Measurements from ENCODE around the gene CR1L.
"Not testable (repeated sequence)": the region's sequence is repeated elsewhere in the genome, so short reads cannot be mapped to it uniquely, and the experiment has no call there.

Gene CR1L

DNA sequence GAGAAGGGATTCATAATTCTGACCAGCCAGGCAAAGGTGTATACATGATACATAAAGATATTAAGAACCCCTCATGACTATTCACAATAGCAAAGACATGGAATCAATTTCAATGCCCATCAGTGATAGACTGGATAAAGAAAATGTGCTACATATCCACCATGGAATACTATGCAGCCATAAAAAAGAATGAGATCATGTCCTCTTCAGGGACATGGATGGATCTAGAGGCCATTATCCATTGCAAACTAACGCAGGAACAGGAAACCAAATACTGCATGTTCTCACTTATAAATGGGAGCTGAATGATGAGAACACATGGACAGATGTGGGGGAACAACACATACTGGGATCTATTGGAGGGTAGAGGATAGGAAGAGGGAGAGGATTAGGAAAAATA, 21.4 kb downstream of the CR1L start:
- TF ChIP-seq ZFX (IDR thresholded peaks at IDR 0.05; ENCODE audit: borderline replicate concordance): no peak
- TF ChIP-seq, protein P1, sequence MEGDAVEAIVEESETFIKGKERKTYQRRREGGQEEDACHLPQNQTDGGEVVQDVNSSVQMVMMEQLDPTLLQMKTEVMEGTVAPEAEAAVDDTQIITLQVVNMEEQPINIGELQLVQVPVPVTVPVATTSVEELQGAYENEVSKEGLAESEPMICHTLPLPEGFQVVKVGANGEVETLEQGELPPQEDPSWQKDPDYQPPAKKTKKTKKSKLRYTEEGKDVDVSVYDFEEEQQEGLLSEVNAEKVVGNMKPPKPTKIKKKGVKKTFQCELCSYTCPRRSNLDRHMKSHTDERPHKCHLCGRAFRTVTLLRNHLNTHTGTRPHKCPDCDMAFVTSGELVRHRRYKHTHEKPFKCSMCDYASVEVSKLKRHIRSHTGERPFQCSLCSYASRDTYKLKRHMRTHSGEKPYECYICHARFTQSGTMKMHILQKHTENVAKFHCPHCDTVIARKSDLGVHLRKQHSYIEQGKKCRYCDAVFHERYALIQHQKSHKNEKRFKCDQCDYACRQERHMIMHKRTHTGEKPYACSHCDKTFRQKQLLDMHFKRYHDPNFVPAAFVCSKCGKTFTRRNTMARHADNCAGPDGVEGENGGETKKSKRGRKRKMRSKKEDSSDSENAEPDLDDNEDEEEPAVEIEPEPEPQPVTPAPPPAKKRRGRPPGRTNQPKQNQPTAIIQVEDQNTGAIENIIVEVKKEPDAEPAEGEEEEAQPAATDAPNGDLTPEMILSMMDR (IDR thresholded peaks at IDR 0.05): no peak
- H3K27ac ChIP-seq: no peak overlapping the region

DNA sequence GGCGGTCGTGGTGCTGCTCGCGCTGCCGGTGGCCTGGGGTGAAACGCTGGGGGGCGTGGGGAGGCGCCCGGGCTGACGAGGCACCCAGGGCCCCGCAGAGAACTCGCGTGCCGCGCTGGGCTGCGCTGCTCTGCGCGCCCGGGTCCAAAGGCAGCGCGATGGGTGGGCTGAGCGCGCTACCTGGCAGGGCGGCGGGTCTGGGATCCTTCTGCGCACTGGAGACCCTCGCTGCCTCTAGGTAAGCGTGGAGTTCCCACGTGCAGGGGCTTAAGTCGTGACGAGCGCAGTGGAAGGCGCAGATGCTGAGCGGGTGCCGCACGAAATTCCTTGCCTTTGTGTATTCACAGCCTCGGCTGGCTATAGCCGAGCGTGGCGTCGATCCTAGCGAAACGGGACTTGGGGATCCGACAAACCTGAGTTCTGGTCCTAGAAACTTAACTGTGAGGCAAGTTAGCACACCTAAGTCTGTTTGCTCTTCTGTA, 24.6 kb downstream of the CR1L start:
- TF ChIP-seq ZFX (IDR thresholded peaks at IDR 0.05; ENCODE audit: borderline replicate concordance): no peak
- TF ChIP-seq, protein P1 (IDR thresholded peaks at IDR 0.05): no peak

DNA sequence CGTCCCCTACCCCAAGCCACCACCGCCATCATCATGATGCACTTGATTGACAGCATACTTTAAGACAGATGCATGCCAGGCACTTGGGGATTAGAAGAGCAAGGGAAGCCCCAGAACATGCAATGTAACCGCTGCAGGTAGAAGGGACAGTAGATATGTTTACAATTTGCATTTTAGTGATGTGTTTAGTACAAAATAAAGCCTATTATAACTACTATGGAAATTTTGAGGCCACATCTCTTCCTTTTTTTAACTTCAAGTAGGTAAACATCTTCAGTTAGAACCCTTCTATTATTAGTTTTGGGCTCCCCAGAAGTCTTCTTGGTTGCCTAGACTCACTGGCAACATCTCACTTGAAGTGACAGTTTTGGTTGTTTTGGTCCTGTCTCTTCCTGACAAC, 25.3 kb downstream of the CR1L start:
- H3K27ac ChIP-seq: no peak overlapping the region
- TF ChIP-seq ZFX (IDR thresholded peaks at IDR 0.05; ENCODE audit: borderline replicate concordance): no peak
- TF ChIP-seq, protein P1 (IDR thresholded peaks at IDR 0.05): no peak

More for the DNA sequence above, 24.6 kb downstream of the CR1L start:
- no peak overlapping the region for H3K27ac ChIP-seq

DNA sequence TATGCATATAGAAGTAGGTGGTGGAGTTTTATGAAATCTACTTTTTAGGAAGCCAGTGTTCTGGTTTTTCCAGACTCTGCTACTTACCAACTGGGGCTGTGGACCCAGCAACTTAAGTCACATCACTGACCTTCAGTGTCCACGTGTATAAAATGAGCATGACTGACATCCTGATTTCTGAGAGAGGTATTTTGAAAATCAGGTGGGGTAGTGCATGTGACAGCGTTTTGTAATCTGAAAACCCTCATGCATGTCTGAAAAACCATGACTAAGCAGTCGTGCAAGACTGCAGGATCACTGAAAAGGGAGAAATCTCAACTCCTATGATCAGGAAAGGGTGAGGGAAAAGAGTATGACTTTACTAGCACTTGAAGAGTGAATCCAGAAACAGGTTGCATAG, 26.1 kb downstream of the CR1L start:
- H3K27ac ChIP-seq: no peak overlapping the region
- TF ChIP-seq, protein P1 (IDR thresholded peaks at IDR 0.05): no peak

DNA sequence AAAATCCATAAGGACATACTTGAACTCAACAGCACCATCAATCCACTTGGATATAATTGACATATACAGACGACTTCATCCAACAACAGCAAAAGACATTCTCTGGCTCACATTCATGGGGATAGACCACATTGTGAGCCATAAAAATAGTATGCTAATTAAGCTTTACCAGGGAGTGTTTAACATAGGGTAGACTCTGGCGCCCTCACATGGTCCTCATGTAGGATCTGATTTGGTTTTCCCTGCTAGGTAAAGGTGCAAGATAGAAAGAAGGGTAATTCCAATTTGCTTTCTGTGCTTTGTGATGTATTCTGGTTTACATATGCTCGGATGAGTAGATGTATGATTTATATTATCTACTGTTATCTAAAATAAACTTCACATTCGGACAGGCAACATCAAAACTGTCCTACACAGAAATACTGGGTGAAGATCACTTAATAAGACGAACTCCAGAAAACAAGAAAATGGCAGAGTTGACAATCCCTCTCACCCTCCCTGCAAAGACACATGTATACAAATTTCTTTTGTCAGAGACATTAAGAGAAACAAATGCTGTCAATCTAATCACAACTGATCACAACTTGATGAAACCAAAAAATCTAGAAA, 27.7 kb downstream of the CR1L start:
- TF ChIP-seq ZFX (IDR thresholded peaks at IDR 0.05; ENCODE audit: borderline replicate concordance): no peak
- TF ChIP-seq, protein P1 (IDR thresholded peaks at IDR 0.05): peak; percentile 67

DNA sequence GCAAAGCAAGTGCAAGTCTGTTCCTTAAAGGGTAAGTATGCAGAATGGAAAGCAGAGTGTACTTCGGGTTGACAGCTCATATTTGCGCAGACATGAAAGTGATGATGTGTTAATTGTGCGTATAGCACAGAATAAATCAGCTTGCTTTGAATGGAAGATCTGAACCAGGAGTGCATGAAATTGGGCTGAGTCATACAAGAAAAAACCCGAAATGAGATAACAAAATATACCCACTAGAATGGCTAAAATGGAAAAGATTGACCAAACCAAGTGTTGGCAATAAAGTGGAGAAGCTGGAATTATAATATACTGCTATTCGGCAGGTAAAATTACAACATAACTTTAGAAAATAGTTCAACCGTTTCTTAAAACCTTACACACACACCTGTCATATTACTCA, 28.5 kb downstream of the CR1L start:
- TF ChIP-seq ZFX (IDR thresholded peaks at IDR 0.05; ENCODE audit: borderline replicate concordance): no peak
- TF ChIP-seq, protein P1 (IDR thresholded peaks at IDR 0.05): no peak
- no peak overlapping the region for H3K27ac ChIP-seq

More for the DNA sequence above, 27.7 kb downstream of the CR1L start:
- no peak overlapping the region for H3K27ac ChIP-seq

DNA sequence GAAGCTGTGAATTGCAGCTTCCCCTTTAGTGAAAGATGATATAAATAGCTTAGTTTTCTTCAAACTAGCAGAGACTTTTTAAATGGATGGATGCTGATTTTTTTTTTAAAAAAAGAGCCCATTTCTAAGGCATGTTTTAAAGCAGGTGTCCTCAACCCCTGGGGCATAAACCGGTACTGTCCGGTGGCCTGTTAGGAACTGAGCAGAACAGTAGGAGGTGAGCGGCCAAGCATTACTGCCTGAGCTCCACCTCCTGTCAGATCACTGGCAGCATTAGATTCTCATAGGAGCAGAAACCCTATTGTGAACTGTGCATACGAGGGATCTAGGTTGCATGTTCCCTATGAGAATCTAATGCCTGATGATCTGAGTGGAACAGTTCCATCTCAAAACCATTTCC, 31.2 kb downstream of the CR1L start:
- no peak overlapping the region for H3K27ac ChIP-seq
- TF ChIP-seq ZFX (IDR thresholded peaks at IDR 0.05; ENCODE audit: borderline replicate concordance): no peak
- TF ChIP-seq, protein P1 (IDR thresholded peaks at IDR 0.05): no peak

DNA sequence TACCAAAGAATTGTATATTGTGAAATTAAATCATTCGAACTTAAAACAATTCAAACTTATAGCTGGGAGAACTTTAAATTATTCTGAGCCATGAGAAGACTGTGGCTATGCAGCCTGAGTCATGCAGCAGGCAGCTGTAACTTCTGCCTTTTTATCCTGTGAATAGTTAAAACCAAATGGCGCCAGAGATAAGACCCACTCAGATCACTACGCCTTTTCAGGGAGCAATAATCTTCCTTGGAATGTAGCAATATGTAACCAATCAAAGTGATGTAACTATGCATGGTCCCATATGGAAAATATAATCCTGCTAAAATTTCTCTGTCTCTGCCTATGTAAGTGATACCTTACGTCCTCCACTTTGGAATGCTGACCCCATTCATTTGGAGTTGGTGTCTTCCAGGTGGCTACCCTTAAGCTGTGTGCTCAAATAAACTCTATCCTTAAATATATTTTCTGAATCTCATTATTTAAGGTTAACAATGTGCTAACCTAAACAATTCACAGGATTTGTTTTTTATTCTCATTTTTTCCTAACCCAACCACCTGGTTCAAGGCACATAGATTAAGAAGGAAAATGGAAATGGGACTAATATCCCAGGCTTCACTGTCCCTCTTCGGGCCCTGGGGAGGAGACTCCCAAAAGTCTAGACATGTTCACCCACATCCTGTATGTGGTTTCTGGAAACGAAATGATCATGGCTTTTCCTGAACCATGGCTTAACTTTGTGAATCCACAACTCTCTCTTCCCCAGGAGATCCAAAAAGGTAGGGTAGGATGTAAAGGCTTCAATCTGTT, 35.9 kb downstream of the CR1L start:
- H3K27ac ChIP-seq: not testable (repeated sequence)

DNA sequence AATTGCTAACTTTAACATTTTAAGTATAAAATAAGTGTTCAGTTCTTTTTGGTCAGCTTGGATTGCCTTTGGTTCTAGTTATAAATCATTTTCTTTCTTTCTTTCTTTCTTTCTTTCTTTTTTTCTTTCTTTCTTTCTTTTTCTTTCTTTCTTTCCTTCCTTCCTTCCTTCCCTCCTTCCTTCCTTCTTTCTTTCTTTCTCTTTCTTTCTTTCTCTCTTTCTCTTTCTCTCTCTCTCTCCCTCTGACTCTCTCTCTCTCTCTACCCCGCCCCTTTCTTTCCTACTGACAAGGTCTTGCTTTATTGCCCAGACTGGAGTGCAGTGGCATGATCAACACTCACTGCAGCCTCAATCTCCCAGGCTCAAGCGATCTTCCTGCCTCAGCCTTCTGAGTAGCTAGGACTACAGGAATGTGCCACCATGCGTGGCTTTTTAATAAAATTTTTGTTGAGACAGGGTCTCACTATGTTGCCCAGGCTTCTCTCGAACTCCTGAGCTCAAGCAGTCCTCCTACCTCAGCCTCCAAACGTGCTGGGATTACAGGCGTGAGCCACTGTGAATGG, 38.0 kb downstream of the CR1L start:
- H3K27ac ChIP-seq: not testable (repeated sequence)

DNA sequence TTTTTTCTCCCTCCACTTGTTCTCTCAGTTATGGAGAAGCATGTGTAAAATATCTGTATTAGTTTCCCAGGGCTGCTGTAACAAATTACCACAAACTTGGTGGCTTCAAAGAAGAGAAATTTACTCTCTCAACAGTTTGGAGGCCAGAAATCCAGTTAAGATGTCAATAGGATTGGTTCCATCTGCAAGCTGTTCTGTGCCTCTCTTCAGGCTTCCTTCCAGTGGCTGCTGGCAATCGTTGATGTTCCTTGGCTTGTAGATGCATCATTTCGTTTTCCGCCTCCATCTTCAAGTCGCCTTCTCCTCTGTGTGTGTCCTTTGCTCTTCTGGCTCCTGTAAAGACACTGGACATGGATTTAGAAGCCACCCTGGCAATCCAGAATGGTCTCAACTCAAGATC, 45.6 kb downstream of the CR1L start:
- not testable (repeated sequence) for H3K27ac ChIP-seq

Measured in 22Rv1 (cell line).